Caco-2 (cell line): ENCODE data around the gene PTER. TPM values are rescaled to one million over a fixed set of nuclear protein-coding genes. Genes with fewer than 3 reads are reported as not detected.

Experiments used
- BruUV-seq: library from RNA; stranded (reverse); fragments of 400-500 nt; replicated peaks from 2 replicates; lab custom pipeline; 2021; lab: Mats Ljungman, UMichigan
- CTCF ChIA-PET: fragments of 300-600 bp; sonication (Branson Sonifier 250); formaldehyde crosslinking; loops from one replicate; lab custom pipeline; 2022; ENCODE audit warnings: antibody characterized with exemption; lab: Charles Lee
- POLR2A ChIA-PET: fragments of 300-600 bp; sonication (Branson Sonifier 250); formaldehyde crosslinking; loops from one replicate; lab custom pipeline; 2022; ENCODE audit warnings: antibody characterized with exemption; lab: Charles Lee
- DNase-seq, 2 experiments: peaks; one replicate each; pipeline versions ENCODE4 v3.0.0 to v3.0.0-alpha.2; 2020 to 2022
- H3K27me3 ChIP-seq: replicated peaks from 2 replicates; pipeline ENCODE4 v1.6.0; 2011; ENCODE audit warnings: low read length; ENCODE audit not compliant: control insufficient read depth, insufficient read depth
- H3K36me3 ChIP-seq: 2 replicates; pipeline ENCODE4 v1.5.1; 2011; ENCODE audit warnings: low read length; ENCODE audit not compliant: control insufficient read depth, insufficient read depth
- H3K4me1 ChIP-seq: fragments of 250-450 bp; sonication (Bioruptor Pico); 2 replicates; pipeline ENCODE4 v1.5.1; 2020; ENCODE audit warnings: mild to moderate bottlenecking
- H3K4me3 ChIP-seq: 2 replicates; pipeline ENCODE4 v1.5.1; 2011; ENCODE audit warnings: low read depth, mild to moderate bottlenecking, control low read depth, low read length
- H3K9me3 ChIP-seq: fragments of 250-450 bp; sonication (Bioruptor Pico); 2 replicates; pipeline ENCODE4 v1.5.1; 2020; ENCODE audit warnings: mild to moderate bottlenecking, moderate library complexity
- H3K27ac Mint-ChIP-seq: one replicate; pipeline ENCODE4 v1.8.0; 2022; ENCODE audit warnings: mixed read lengths; ENCODE audit not compliant: unreplicated experiment
- H3K27me3 Mint-ChIP-seq: one replicate; pipeline ENCODE4 v1.8.0; 2022; ENCODE audit warnings: mixed read lengths; ENCODE audit not compliant: insufficient read depth, unreplicated experiment
- H3K36me3 Mint-ChIP-seq: one replicate; pipeline ENCODE4 v1.8.0; 2022; ENCODE audit warnings: mild to moderate bottlenecking, mixed read lengths; ENCODE audit not compliant: insufficient read depth, unreplicated experiment
- H3K4me1 Mint-ChIP-seq: one replicate; pipeline ENCODE4 v1.8.0; 2022; ENCODE audit warnings: low read depth, mixed read lengths; ENCODE audit not compliant: unreplicated experiment
- H3K4me3 Mint-ChIP-seq: one replicate; pipeline ENCODE4 v1.8.0; 2022; ENCODE audit warnings: mild to moderate bottlenecking, moderate library complexity, mixed read lengths; ENCODE audit not compliant: unreplicated experiment
- H3K9me3 Mint-ChIP-seq: one replicate; pipeline ENCODE4 v1.8.0; 2022; ENCODE audit warnings: mixed read lengths; ENCODE audit not compliant: unreplicated experiment
- CTCF ChIP-seq, 2 experiments: fragments of 200-600 bp in 1 of 2; IDR thresholded peaks; 1 replicate in 1 of 2; 2 replicates in 1 of 2; pipeline versions ENCODE4 v1.5.1 to v1.8.0; 2011 to 2022; ENCODE audit warnings: antibody characterized with exemption in 1 of 2, control low read depth in 1 of 2, inconsistent platforms in 1 of 2, low read depth in 1 of 2, low read length in 1 of 2, mild to moderate bottlenecking in 1 of 2, moderate library complexity in 1 of 2; ENCODE audit not compliant: insufficient read depth in 1 of 2, severe bottlenecking in 1 of 2, unreplicated experiment in 1 of 2
- intact Hi-C: fragments of 100-400 bp; cut with micrococcal nuclease; formaldehyde crosslinking; loops from one replicate; pipeline ENCODE4 v1.10.0; 2022; ENCODE audit not compliant: unreplicated experiment
- total RNA-seq: library from RNA; stranded (reverse); gene quantifications from 2 replicates; pipeline ENCODE4 v1.2.3, GENCODE V29; 2022

The PTER gene
- total RNA-seq, 1 experiment from 2014 or later, result 27.4 TPM

DNA sequence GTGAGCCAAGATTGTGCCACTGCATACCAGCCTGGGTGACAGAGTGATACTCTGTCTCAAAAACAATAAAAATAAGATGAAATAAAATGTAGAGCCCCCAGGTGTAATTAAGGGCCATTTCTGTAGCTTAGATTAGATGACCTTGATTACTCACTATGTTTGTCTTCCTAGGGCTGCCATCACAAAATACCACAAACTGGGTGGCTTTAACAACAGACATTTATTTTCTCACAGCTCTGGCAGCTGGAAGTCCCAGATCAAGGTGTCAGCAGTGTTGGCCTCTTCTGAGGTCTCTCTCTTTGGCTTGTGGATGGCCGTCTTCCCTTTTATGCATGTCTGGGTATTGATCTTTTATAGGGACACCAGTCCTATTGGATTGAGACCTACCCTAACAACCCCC, 6.1 kb downstream of the PTER start:
- Mint-ChIP-seq H3K36me3 (peaks cover 38% of the 10 kb centered on the region), H3K4me1 (peaks cover 6% of the 10 kb centered on the region), H3K27ac (no peak overlapping the region), H3K9me3 (no peaks in the 10 kb centered on the region), H3K4me3 (no peak overlapping the region), H3K27me3 (no peaks in the 10 kb centered on the region)
- intact Hi-C loops, result no loop called here
- BruUV-seq, result no TSS peak
- Histone ChIP-seq H3K4me1 (peaks cover 6% of the 10 kb centered on the region), H3K27me3 (no peaks in the 10 kb centered on the region), H3K9me3 (no peaks in the 10 kb centered on the region), H3K4me3 (no peak overlapping the region), H3K36me3 (peaks cover 2% of the 10 kb centered on the region)
- no peak for TF ChIP-seq CTCF (IDR thresholded peaks at IDR 0.05; ENCODE audit: insufficient read depth in 1 of 2, low read depth in 1 of 2, low read length in 1 of 2, severe bottlenecking in 1 of 2, unreplicated experiment in 1 of 2)
- no peak for DNase-seq
- CTCF ChIA-PET, result no interaction called here
- POLR2A ChIA-PET, result no interaction called here

GRCh38 chr10:16445770-16446469, 9.1 kb downstream of the PTER start:
- CTCF ChIA-PET, result no interaction called here
- Histone ChIP-seq H3K27me3 (no peaks in the 10 kb centered on the region), H3K9me3 (no peaks in the 10 kb centered on the region), H3K4me1 (no peaks in the 10 kb centered on the region), H3K36me3 (peaks cover 2% of the 10 kb centered on the region), H3K4me3 (no peak overlapping the region)
- H3K36me3 Mint-ChIP-seq, result peaks cover 47% of the 10 kb centered on the region
- H3K4me1 Mint-ChIP-seq, result peaks cover under 1% of the 10 kb centered on the region
- no peak for TF ChIP-seq CTCF (IDR thresholded peaks at IDR 0.05; ENCODE audit: insufficient read depth in 1 of 2, low read depth in 1 of 2, low read length in 1 of 2, severe bottlenecking in 1 of 2, unreplicated experiment in 1 of 2)
- no TSS peak for BruUV-seq
- intact Hi-C loops, result no loop called here
- H3K9me3 Mint-ChIP-seq, result no peaks in the 10 kb centered on the region
- no peaks in the 10 kb centered on the region for H3K27me3 Mint-ChIP-seq
- no peak overlapping the region for H3K27ac Mint-ChIP-seq
- no peak overlapping the region for H3K4me3 Mint-ChIP-seq
- POLR2A ChIA-PET, result no interaction called here
- DNase-seq, result no peak

GRCh38 chr10:16449454-16449853, 12.6 kb downstream of the PTER start:
- POLR2A ChIA-PET, result interaction anchor here (0.6 kb wide), 1 partner anchor 9 kb away, joined by 4 read pairs; no protein-coding TSS in a partner anchor
- H3K27me3 Mint-ChIP-seq, result no peaks in the 10 kb centered on the region
- intact Hi-C loops, result no loop called here

More at GRCh38 chr10:16449454-16449853, 12.6 kb downstream of the PTER start:
- no peak for DNase-seq
- Histone ChIP-seq H3K4me3 (no peak overlapping the region), H3K9me3 (no peaks in the 10 kb centered on the region), H3K36me3 (no peaks in the 10 kb centered on the region), H3K27me3 (no peaks in the 10 kb centered on the region), H3K4me1 (no peaks in the 10 kb centered on the region)
- H3K9me3 Mint-ChIP-seq, result no peaks in the 10 kb centered on the region
- no TSS peak for BruUV-seq
- no peak overlapping the region for H3K4me3 Mint-ChIP-seq
- no peak for TF ChIP-seq CTCF (IDR thresholded peaks at IDR 0.05; ENCODE audit: insufficient read depth in 1 of 2, low read depth in 1 of 2, low read length in 1 of 2, severe bottlenecking in 1 of 2, unreplicated experiment in 1 of 2)
- no peaks in the 10 kb centered on the region for H3K4me1 Mint-ChIP-seq
- peaks cover 24% of the 10 kb centered on the region for H3K36me3 Mint-ChIP-seq
- no peak overlapping the region for H3K27ac Mint-ChIP-seq
- CTCF ChIA-PET, result interaction anchor here (0.6 kb wide), 1 partner anchor 309 kb away, joined by 5 read pairs; no protein-coding TSS in a partner anchor
